Measurements from ENCODE around the gene MYBPH. TPM values are rescaled to one million over a fixed set of nuclear protein-coding genes. Genes with fewer than 3 reads are reported as not detected.

The MYBPH gene
- total RNA-seq, 2 experiments from 2014 or later = not detected

GRCh38 chr1:203153989-203154821 is 21.4 kb downstream of the MYBPH start:
- H3K4me1 ChIP-seq (ENCODE audit: insufficient read depth, low read length, poor library complexity, severe bottlenecking) = no peaks in the 10 kb centered on the region
- no peak overlapping the region for H2AFZ ChIP-seq (ENCODE audit: low read length)
- no peaks in the 10 kb centered on the region for H3K9me2 ChIP-seq (ENCODE audit: insufficient read depth, low read length)
- intact Hi-C loops (cut with micrococcal nuclease; ENCODE audit: unreplicated experiment) = no loop called here
- H3K4me3 ChIP-seq (ENCODE audit: low read depth, low read length, poor library complexity, severe bottlenecking) = no peak overlapping the region
- no peaks in the 10 kb centered on the region for H3K79me2 ChIP-seq (ENCODE audit: insufficient read depth, low read depth, low read length)
- POLR2A ChIA-PET = no interaction called here
- H3K36me3 ChIP-seq (ENCODE audit: insufficient read depth, low read length) = no peaks in the 10 kb centered on the region
- H4K20me1 ChIP-seq (ENCODE audit: insufficient read depth, low read length) = no peaks in the 10 kb centered on the region
- no peaks in the 10 kb centered on the region for H3K9me3 ChIP-seq (ENCODE audit: low read length)
- TF ChIP-seq CTCF (conservative IDR thresholded peaks at IDR 0.05; ENCODE audit: low read length) = no peak
- TF ChIP-seq EZH2phosphoT487 (IDR thresholded peaks at IDR 0.05; ENCODE audit: borderline replicate concordance, low read depth, low read length) = no peak
- no peak for DNase-seq (ENCODE audit: low spot score)
- H3K4me2 ChIP-seq (ENCODE audit: low read length) = no peak overlapping the region
- no peak overlapping the region for H3K27ac ChIP-seq (ENCODE audit: low read depth, low read length, poor library complexity, severe bottlenecking)
- CTCF ChIA-PET (ENCODE audit: unreplicated experiment) = no interaction called here
- no TSS peak for BruUV-seq (replicated peaks)

- DNase-seq (ENCODE audit: low spot score) = no peak
- Histone ChIP-seq H3K36me3 (ENCODE audit: insufficient read depth, low read length) (no peaks in the 10 kb centered on the region), H2AFZ (ENCODE audit: low read length) (no peak overlapping the region), H3K9me3 (ENCODE audit: low read length) (no peaks in the 10 kb centered on the region), H3K9me2 (ENCODE audit: insufficient read depth, low read length) (no peaks in the 10 kb centered on the region), H3K4me3 (ENCODE audit: low read depth, low read length, poor library complexity, severe bottlenecking) (no peak overlapping the region), H3K4me1 (ENCODE audit: insufficient read depth, low read length, poor library complexity, severe bottlenecking) (no peaks in the 10 kb centered on the region), H3K79me2 (ENCODE audit: insufficient read depth, low read depth, low read length) (no peaks in the 10 kb centered on the region), H4K20me1 (ENCODE audit: insufficient read depth, low read length) (no peaks in the 10 kb centered on the region), H3K4me2 (ENCODE audit: low read length) (no peak overlapping the region), H3K27ac (ENCODE audit: low read depth, low read length, poor library complexity, severe bottlenecking) (no peak overlapping the region)
- ChIA-PET POLR2A (interaction anchor here (0.6 kb wide), 1 partner anchor 1163 kb away, joined by 3 read pairs; no protein-coding TSS in a partner anchor), CTCF (ENCODE audit: unreplicated experiment) (no interaction called here)
- no peak for TF ChIP-seq EZH2phosphoT487 (IDR thresholded peaks at IDR 0.05; ENCODE audit: borderline replicate concordance, low read depth, low read length)
- no peak for TF ChIP-seq CTCF (conservative IDR thresholded peaks at IDR 0.05; ENCODE audit: low read length)
- intact Hi-C loops (cut with micrococcal nuclease; ENCODE audit: unreplicated experiment) = no loop called here
- no TSS peak for BruUV-seq (replicated peaks)
Observed at GRCh38 chr1:203153051-203153988, 22.3 kb downstream of the MYBPH start.
